ENCODE results near the gene PDIA6. TPM values are rescaled to one million over a fixed set of nuclear protein-coding genes. Genes with fewer than 3 reads are reported as not detected.
A peak's percentile ranks its signal among the peaks of the same experiment; 100 is the strongest.
"Not testable (repeated sequence)": the region's sequence is repeated elsewhere in the genome, so short reads cannot be mapped to it uniquely, and the experiment has no call there.

PDIA6 gene
- total RNA-seq, 2 experiments from 2014 or later: 161 to 165 TPM

DNA sequence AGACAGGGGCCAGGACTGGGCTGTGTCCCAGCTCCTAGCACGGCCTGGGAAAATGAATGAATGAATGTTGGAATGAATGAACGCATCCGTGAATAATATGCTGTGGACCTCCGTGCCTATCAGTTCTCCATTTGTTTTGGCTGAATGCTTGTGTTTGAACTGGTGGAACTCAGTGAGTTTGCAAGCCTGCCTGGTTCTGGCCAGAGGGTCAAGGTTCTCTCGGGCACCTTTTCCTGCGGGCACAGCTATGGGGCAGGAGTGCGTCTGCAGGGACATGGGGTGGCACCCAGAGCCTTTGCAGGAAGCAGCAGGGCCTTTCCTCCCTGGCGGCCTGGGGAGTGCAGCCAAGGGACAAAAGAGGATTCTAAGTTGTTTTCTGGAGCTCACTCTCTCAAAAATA lies 17.6 kb upstream of the PDIA6 start:
- Mint-ChIP-seq H3K27me3 (peaks cover 30% of the 10 kb centered on the region), H3K4me1 (peaks cover 4% of the 10 kb centered on the region), H3K27ac (no peak overlapping the region), H3K4me3 (no peak overlapping the region), H3K36me3 (ENCODE audit: low read depth) (no peaks in the 10 kb centered on the region), H3K9me3 (no peaks in the 10 kb centered on the region)
- CTCF ChIA-PET: interaction anchor here (3.9 to 5.6 kb wide), 2 partner anchors 295 to 301 kb away, joined by 67 to 72 read pairs; a partner anchor contains a TSS
- POLR2A ChIA-PET: interaction anchor here (0.9 to 1.0 kb wide), 2 partner anchors 45 to 325 kb away, joined by 3 read pairs; partner anchors contain the start of gene SLC66A3
- DNase-seq: no peak

DNA sequence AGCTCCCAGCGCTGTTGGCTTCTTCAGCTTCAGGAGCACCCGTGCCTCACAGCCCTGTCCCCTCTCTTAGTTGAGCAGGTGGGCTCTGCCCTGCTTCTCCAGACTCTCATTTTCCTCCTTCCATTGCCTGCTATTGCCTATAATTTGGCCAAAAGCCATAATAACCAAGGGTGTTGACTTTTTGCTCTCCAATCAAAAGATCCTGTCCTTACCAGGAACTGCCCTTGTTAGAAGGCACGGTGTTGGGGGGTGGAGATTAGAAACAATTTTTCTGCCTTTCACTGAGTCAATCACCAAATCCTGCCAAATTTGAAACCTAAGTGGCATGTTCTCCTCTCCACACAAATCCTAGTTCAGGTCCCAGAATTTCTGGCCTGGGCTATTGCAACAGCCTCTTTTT lies 16.7 kb upstream of the PDIA6 start:
- ChIA-PET CTCF (interaction anchor here (5.6 kb wide), 1 partner anchor 302 kb away, joined by 72 read pairs; a partner anchor contains a TSS), POLR2A (no interaction called here)
- Mint-ChIP-seq H3K27ac (no peak overlapping the region), H3K4me3 (no peak overlapping the region), H3K36me3 (ENCODE audit: low read depth) (no peaks in the 10 kb centered on the region), H3K9me3 (no peaks in the 10 kb centered on the region), H3K4me1 (peaks cover 4% of the 10 kb centered on the region), H3K27me3 (peaks cover 36% of the 10 kb centered on the region)
- DNase-seq: no peak

DNA sequence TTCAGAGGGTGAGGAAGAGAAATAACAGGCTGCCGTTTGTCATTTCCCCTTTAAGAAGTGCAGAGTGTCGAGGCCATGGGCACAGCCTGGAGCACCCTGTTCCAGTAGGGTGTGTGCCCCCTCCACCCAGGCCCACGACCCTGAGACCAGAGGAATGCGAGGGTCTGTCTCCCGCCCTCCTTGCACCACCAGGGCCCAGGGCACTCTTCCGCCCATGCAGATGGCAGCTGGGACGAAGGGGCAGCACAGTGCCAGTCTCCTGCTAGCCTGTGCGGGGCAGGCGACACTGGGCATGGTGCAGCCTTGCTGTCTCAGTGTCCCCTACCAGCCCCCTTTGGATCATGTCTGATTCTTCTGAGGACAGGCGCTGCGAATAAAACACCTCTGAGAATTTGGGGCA lies 15.8 kb upstream of the PDIA6 start:
- DNase-seq: no peak
- Mint-ChIP-seq H3K9me3 (no peaks in the 10 kb centered on the region), H3K27ac (no peak overlapping the region), H3K4me1 (peaks cover 4% of the 10 kb centered on the region), H3K27me3 (peaks cover 38% of the 10 kb centered on the region), H3K4me3 (no peak overlapping the region), H3K36me3 (ENCODE audit: low read depth) (no peaks in the 10 kb centered on the region)
- ChIA-PET CTCF (no interaction called here), POLR2A (no interaction called here)

DNA sequence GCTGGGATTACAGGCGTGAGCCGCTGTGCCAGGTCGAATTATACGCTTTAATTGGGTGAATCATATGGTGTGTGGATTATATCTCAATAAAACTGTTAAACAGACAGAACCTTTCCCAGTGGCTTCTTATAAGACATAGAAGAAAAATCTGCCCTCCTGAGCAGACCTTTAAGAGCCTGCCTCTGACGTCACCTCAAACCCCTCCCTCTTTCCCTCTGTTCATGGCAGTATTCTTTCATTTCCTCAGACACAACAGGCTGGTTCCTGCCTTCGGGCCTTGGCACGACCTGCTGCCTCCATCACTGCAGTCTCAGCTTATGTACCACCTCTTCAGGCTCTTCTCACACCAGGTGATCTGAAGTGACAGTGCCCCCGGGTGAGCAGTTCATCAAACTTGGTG lies 14.0 kb upstream of the PDIA6 start:
- DNase-seq: no peak
- Mint-ChIP-seq H3K4me1 (no peaks in the 10 kb centered on the region), H3K4me3 (no peak overlapping the region), H3K27ac (no peak overlapping the region), H3K9me3 (no peaks in the 10 kb centered on the region), H3K27me3 (peaks cover 37% of the 10 kb centered on the region), H3K36me3 (ENCODE audit: low read depth) (no peaks in the 10 kb centered on the region)
- POLR2A ChIA-PET: no interaction called here
- CTCF ChIA-PET: no interaction called here

DNA sequence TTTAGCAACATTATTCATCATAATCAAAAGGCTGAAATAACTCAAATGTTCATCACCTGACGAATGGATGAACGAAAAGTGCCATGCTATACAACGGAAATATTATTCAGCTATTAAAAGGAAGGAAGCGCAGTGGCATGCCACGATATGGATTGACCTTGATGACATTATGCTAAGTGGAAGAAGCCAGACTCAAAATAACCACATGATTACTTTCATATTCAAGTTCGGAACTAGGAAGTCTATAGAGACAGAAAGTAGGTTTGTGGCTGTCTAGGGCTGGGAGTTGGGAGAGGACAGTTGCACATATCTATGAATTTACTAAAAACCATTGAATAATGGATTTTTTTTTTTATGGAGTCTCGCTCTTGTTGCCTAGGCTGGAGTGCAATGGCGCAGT lies 13.4 kb upstream of the PDIA6 start:
- CTCF ChIA-PET: interaction anchor here (1.0 kb wide), 1 partner anchor 10 kb away, joined by 3 read pairs; no protein-coding TSS in a partner anchor
- H3K27me3 Mint-ChIP-seq: peaks cover 32% of the 10 kb centered on the region
- no peak for DNase-seq
- H3K4me1 Mint-ChIP-seq: no peaks in the 10 kb centered on the region
- H3K36me3 Mint-ChIP-seq (ENCODE audit: low read depth): no peaks in the 10 kb centered on the region
- H3K4me3 Mint-ChIP-seq: no peak overlapping the region
- no peak overlapping the region for H3K27ac Mint-ChIP-seq
- H3K9me3 Mint-ChIP-seq: no peaks in the 10 kb centered on the region
- POLR2A ChIA-PET: no interaction called here

DNA sequence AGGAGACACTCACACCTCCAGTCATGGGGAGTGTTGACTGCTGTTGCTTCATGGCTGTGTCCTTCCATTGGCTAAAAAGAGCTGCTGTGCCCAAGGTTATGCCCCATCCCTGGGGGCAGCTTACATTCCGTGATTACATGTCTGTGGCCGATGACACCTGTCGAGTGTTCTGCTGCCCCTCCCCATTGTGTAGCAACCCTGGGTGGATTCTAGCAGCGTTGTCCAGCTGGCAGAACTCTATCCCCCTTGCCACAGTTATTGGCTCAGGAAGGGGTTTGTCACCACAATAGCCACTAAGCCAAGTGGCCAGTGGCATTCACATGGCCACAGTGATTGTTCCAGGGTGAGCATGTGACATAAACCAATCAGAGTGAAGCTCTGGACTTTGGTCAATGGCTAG lies 11.6 kb upstream of the PDIA6 start:
- H3K27ac Mint-ChIP-seq: no peak overlapping the region
- POLR2A ChIA-PET: no interaction called here
- no peak for DNase-seq
- no peak overlapping the region for H3K4me3 Mint-ChIP-seq
- peaks cover 42% of the 10 kb centered on the region for H3K27me3 Mint-ChIP-seq
- CTCF ChIA-PET: interaction anchor here (1.0 to 3.2 kb wide), 2 partner anchors 8 to 11 kb away, joined by 4 to 16 read pairs; no protein-coding TSS in a partner anchor
- H3K9me3 Mint-ChIP-seq: no peaks in the 10 kb centered on the region
- H3K36me3 Mint-ChIP-seq (ENCODE audit: low read depth): no peaks in the 10 kb centered on the region
- H3K4me1 Mint-ChIP-seq: no peaks in the 10 kb centered on the region

DNA sequence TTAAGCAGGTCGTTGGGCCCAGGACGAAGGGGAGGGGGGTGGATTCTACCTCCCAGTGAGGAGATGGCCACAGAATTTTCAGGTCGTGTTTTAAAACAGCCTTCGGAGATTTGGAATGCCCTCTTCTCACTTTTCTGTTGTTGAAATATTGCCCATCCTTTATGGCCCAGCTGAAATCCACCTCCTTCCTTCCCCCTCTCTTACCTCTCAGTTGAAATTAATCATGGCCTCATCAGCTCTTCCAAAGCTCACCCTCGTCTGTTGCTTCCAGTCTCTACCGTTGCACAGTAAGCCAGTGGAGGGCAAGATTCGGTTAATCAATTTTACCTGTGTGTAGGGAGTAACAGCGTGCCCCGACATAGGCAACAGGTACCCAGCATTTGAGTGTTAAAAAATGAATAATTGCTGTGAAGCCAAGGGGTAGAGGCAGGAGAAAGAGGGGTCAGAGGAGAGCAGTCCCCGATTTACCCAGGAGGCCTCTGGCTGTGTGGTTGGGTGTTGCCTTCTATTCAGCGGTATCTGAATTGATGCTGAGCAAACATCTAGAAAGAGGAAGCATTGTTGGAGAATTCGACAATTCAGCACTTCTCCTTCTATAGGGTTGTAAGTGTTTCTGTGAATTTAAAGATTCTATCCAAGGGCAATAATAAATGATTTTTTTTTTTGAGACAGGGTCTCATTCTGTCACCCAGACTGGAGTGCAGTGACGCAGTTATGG lies 8.6 kb upstream of the PDIA6 start:
- Mint-ChIP-seq H3K4me3 (no peak overlapping the region), H3K27ac (no peak overlapping the region), H3K36me3 (ENCODE audit: low read depth) (no peaks in the 10 kb centered on the region), H3K9me3 (no peaks in the 10 kb centered on the region), H3K27me3 (peaks cover 54% of the 10 kb centered on the region), H3K4me1 (no peaks in the 10 kb centered on the region)
- POLR2A ChIA-PET: no interaction called here
- no peak for DNase-seq
- CTCF ChIA-PET: interaction anchor here (1.6 to 1.7 kb wide), 2 partner anchors 11 to 15 kb away, joined by 6 to 7 read pairs; no protein-coding TSS in a partner anchor

DNA sequence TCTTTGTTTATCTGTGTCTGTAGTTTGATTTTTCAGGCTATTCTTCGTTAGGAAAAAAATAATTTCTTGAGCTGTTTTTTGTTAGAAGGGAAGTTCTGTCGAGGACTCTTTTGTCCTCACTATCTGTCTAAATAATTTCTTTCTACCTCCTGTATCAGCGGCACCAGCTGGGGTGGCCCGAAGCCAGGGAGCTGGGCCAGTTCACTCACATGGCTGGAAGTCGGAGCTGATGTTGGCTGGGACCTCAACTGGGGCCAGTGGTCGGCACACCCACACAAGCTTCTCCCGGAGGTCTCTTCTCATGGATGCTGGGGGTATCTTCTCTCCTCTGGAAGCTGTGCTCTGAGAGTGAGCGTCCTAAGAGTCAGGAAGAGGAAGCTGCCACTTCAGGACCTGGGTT lies 8.0 kb upstream of the PDIA6 start:
- Mint-ChIP-seq H3K27me3 (peaks cover 51% of the 10 kb centered on the region), H3K4me3 (no peak overlapping the region), H3K27ac (no peak overlapping the region), H3K36me3 (ENCODE audit: low read depth) (no peaks in the 10 kb centered on the region), H3K9me3 (no peaks in the 10 kb centered on the region), H3K4me1 (no peaks in the 10 kb centered on the region)
- no peak for DNase-seq
- POLR2A ChIA-PET: interaction anchor here (0.9 kb wide), 1 partner anchor 8 kb away, joined by 4 read pairs; no protein-coding TSS in a partner anchor
- CTCF ChIA-PET: interaction anchor here (1.6 to 1.7 kb wide), 2 partner anchors 12 to 15 kb away, joined by 6 to 7 read pairs; no protein-coding TSS in a partner anchor

DNA sequence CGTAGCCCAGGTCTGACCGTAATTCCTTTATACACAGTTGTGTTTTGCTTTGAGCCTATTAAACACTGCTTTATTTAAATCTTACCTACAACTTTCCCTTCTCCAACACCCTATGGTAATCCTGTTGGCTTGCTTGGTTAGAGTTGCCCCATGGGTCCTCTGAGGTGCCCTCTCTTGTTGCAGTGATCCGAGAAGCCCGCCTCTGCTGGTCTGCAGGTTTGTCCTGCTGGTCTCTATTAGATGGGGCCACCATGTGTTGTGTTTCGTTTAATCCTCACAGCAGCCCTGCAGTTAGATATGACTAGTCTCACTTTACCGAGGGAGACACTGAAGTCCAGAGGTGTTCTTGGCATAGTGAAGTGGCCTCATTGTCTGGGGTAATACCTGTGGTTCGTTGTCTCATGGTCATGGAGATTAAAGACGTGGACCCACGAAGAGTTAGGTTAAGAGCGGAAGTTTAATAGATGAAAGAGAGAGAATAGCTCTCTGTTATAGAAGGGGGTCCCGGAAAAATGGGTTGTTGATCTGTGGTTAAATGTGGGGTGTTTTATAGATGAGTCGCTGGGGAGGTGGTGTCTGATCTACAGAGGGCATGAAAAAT lies 7.2 kb upstream of the PDIA6 start:
- POLR2A ChIA-PET: interaction anchor here (0.9 kb wide), 1 partner anchor 8 kb away, joined by 4 read pairs; no protein-coding TSS in a partner anchor
- Mint-ChIP-seq H3K4me1 (no peaks in the 10 kb centered on the region), H3K27me3 (peaks cover 44% of the 10 kb centered on the region), H3K27ac (no peak overlapping the region), H3K4me3 (no peak overlapping the region), H3K9me3 (no peaks in the 10 kb centered on the region), H3K36me3 (ENCODE audit: low read depth) (no peaks in the 10 kb centered on the region)
- DNase-seq: no peak
- CTCF ChIA-PET: interaction anchor here (1.6 to 1.7 kb wide), 2 partner anchors 13 to 16 kb away, joined by 6 to 7 read pairs; no protein-coding TSS in a partner anchor

DNA sequence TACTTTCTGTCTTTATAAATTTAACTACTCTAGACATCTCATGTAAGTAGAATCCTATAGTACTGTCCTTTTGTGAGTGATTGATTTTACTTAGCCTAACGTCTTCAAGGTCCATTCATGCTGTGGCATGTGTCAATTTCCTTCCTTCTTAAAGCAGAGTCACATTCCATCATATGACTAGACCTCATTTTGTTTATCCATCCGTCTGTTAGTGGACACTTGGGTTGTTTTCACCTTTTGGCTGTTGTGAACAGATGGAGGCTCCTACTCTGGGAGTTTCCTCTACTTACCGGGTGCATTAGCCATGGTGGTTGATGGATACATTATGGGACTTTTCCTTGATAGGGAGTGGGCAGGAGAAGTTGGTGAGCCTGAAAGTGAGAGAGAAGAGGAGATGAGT lies 6.4 kb upstream of the PDIA6 start:
- H3K4me3 Mint-ChIP-seq: no peak overlapping the region
- H3K4me1 Mint-ChIP-seq: peaks cover 2% of the 10 kb centered on the region
- ChIA-PET POLR2A (no interaction called here), CTCF (no interaction called here)
- peaks cover 44% of the 10 kb centered on the region for H3K27me3 Mint-ChIP-seq
- H3K9me3 Mint-ChIP-seq: no peaks in the 10 kb centered on the region
- DNase-seq: no peak
- H3K27ac Mint-ChIP-seq: no peak overlapping the region
- H3K36me3 Mint-ChIP-seq (ENCODE audit: low read depth): no peaks in the 10 kb centered on the region

DNA sequence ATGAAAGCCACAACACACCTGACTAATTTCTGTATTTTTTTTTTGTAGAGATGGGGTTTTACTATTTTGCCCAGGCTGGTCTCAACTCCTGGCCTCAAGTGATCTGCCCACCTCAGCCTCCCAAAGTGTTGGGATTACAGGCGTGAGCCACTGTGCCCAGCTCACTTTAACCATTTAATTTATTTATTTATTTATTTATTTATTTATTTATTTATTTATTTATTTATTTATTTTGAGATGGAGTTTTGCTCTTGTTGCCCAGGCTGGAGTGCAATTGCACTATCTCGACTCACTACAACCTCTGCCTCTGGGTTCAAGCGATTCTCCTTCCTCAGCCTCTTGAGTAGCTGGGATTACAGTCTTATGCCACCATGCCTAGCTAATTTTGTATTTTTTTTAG lies 5.7 kb upstream of the PDIA6 start:
- H3K4me3 Mint-ChIP-seq; CTCF ChIA-PET; H3K9me3 Mint-ChIP-seq; POLR2A ChIA-PET; H3K36me3 Mint-ChIP-seq (ENCODE audit: low read depth); H3K4me1 Mint-ChIP-seq; DNase-seq; H3K27ac Mint-ChIP-seq: not testable (repeated sequence)
- peaks cover 42% of the 10 kb centered on the region for H3K27me3 Mint-ChIP-seq

DNA sequence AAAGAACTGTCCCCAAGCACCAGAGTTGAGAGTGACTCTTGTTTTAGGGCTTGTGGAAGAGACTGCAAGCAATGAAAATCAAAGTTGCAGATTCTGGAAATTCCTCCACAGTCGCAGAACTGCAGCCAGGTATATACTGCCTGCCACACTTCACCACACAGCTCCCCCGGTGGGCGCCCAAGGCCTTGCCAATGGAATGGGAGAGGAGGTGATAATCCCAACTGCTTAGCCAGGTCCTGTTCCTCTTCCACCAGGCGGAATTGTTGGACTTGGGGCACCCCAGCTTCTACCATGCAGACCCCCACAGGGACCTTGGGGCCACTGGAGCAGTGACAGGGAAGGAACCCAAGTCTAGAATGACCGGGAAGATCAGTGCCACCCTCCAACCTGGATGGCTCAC lies 4.8 kb upstream of the PDIA6 start:
- no peak for DNase-seq
- Mint-ChIP-seq H3K36me3 (ENCODE audit: low read depth) (no peaks in the 10 kb centered on the region), H3K27ac (no peak overlapping the region), H3K4me1 (peaks cover 5% of the 10 kb centered on the region), H3K4me3 (no peak overlapping the region), H3K27me3 (peaks cover 36% of the 10 kb centered on the region), H3K9me3 (no peaks in the 10 kb centered on the region)
- ChIA-PET CTCF (interaction anchor here (1.9 kb wide), 1 partner anchor 18 kb away, joined by 11 read pairs; no protein-coding TSS in a partner anchor), POLR2A (no interaction called here)

DNA sequence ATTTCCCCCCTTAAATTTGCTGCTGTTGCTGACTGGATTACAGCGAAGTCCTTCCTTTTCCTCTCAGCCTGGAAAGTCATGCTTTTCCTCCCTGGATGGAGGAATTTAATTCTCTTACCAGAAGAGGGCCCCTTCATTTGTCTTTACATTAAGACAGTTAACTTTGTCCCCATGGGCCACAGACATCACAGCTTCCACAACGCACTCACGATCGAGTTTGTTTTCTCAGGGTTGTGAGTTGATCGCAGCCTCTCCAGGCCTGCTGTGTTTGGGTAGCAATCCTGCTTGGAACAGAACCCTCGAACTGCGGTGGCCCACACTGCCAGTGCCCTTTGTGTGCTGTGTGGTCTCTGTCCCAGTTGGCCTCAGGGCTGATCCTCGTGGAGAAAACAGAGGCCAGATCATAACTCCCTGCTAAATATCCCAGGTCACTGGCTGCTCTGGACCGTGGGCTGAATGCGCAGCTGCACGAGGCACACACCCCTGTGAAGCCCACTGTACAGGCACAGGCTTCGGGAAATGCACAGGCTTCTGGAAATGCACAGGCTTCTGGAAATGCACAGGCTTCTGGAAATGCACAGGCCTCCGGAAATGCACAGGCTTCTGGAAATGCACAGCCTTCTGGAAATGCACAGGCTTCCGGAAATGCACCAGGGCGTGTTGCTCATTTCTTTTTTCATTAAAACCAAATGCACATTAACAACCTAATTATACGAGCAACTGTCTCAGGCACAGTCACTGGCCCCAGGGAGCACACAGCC lies 2.2 kb upstream of the PDIA6 start:
- peaks cover 20% of the 10 kb centered on the region for H3K36me3 Mint-ChIP-seq (ENCODE audit: low read depth)

More for the DNA sequence above, 2.2 kb upstream of the PDIA6 start:
- no peak for DNase-seq
- Mint-ChIP-seq H3K4me1 (peaks cover 19% of the 10 kb centered on the region), H3K4me3 (peak overlapping the region; percentile 37), H3K9me3 (no peaks in the 10 kb centered on the region), H3K27me3 (peaks cover 28% of the 10 kb centered on the region), H3K27ac (no peak overlapping the region)
- POLR2A ChIA-PET: no interaction called here
- CTCF ChIA-PET: no interaction called here

All from activated CD4-positive, alpha-beta memory T cell treated with anti-CD3 and anti-CD28 coated beads, Interleukin-2, amount 10 ng/mL, durations not matched to agents 7 days and 5 days (primary cell).